GM19463 (cell line): ENCODE data around the gene CDC42.

Experiments used
- ATAC-seq: cut with Tn5 transposase; IDR thresholded peaks from one replicate; pipeline ENCODE4 v1.9.1; 2021; ENCODE audit warnings: mild to moderate bottlenecking, moderate library complexity; ENCODE audit not compliant: unreplicated experiment

The CDC42 gene

DNA sequence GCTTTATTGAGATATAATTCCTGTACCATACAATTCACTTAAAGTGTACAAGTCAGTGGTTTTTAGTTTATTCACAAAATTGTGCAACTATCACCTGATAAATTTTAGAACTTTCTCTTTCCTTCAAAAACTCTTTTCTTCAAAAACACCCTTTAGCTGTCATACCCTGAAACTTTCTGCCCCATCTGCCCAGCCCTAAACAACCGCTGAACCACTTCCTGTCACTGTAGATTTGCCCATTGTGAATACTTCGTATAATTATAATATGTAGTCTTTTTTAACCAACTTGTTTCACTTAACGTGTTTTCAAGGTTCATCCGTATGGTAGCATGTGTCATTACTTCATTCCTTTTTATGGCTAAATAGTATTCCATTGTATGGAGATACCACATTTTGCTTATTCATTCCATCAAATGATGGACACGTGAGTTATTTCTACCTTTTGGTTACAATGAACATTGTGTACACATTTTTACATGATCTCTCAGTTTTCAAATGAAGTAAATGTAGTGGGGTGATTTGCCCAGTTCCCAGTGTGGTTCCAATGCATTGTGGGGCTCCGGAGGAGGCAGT, 52.4 kb downstream of the CDC42 start:
- ATAC-seq: no peak

DNA sequence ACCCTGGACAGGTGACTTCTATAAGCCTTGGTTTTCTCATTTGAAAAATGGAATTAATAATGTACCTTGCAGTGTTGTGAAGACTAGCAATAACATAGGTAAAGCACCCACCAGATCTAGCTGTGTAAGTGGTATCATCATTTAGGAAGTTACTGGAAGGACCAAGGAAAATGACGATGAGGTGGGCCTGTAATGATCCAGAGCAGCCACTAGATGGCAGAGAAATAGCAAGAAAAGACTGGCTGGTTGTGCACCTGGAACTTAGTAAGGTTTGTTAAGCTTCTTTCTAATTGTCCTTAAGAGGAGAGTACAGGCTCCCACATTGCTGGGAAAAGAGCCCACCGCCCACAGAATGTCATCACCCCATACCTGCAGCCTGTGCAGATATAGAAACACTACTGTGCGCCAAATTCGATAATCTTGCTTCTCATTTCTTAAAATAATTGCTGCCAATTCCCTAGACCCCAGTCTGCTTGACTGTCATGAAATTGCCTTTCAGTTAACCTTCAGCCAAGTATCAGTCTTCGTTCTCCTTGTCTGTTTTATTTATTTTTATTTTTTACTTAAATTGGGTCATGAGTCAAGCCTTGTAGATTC, 53.2 kb downstream of the CDC42 start:
- ATAC-seq: no peak

DNA sequence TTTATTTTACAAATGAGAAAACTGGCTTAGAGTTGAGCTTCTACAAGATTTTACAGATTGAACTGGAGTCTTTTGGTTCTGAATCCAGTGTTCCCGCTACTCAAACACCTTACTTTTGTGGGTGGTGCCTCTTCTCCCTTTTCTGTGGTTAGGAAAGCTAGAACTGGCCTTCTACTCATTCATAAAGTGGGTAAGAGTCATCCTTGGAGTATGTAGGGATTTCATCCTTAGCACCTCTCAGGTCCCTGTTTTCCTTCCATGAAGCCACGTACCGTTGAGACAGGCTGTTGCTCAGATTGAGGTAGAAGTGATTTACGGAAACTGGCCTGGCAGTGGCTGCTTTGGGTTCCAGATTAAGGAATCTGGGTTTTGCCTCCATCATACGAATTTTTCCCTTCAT, 54.6 kb downstream of the CDC42 start:
- no peak for ATAC-seq

DNA sequence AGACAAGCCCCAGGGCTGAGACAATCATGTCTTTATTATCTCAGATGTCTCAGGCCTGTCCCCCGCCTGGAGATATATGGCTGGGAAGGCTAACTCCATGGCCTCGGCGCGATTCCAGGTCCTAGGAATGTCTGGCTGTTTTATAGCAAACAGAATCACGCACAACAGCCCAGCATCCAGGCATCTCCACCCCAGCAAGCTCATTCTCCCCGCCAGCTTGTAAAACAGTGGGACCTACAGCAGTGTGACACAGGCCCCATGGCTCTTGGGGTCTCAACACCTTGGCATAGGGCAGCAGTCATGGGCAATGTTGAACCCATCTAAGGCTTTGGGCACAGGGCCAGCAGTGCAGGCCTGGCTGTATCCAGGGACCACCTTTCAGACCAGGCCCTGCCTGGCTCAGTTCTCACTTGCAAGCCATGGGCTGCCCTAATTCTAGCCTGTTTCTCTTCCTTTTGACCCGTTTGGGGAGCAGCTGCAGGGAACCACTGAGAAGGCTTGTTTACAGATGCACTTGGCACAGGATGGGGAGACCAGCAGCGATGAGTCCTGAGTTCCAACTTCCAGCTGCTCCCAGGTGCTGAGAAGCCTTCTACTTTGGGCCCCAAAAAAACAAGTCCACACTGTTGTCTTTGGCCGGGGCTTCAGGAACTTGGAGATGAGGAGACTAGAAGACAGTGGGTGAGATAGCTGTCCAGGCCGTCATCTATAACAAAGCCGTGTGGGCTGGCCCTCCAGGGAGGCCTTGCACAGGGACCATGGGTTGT, 56.0 kb downstream of the CDC42 start:
- ATAC-seq: no peak

DNA sequence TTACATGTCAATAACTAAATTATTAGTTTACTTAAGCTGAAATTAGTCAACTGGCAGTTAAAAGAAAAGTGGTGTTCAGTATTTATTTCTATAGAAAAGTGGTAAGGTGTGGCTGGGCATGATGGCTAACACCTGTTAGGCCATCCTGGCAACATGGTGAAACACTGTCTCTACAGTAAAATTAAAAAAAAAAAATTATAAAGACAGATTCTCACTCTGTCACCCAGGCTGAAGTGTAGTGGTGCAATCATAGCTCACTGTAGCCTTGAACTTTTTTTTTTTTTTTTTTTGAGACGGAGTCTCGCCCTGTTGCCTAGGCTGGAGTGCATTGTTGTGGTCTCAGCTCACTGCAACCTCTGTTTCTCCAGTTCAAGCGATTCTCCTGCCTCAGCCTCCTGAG, 57.5 kb downstream of the CDC42 start:
- no peak for ATAC-seq

DNA sequence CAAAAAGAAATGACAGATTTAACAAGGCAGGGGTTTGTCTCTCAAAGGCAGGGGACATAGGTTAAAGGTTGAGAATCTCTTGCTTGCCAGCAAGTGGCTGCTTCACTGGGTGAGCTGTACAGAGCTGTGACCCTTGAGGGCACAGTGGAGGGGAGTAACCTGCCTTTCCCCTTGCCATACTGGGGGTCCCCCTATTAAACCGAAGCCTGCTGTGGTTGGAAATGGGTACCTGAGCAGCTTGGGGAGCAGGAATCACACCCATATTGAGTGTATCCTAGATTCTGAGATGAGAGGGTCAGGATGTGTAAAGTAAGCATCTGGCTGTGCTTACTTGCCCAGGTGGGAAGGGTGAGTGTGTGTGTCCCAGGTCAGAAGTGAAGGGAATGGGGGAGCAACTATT, 58.6 kb downstream of the CDC42 start:
- no peak for ATAC-seq

DNA sequence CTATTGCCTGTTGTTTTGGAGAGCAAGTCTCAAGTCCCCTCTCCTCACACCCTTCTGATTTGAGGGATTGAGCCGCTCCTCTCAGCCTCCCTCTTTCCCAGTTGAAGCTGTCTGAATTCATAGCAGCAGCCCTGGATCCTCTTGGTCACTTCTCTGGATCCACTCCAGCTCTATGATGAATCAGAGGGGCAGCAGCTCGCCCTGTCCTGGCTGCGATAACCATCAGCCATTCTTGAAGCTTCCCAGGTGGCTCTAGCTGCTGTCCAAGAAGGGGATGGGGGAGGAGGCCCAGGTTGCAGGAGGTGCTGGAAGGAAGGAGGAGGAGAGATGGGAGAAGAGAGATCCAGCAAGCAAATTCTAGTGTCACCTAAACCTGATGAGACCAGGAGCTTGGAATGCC, 59.1 kb downstream of the CDC42 start:
- ATAC-seq: no peak

DNA sequence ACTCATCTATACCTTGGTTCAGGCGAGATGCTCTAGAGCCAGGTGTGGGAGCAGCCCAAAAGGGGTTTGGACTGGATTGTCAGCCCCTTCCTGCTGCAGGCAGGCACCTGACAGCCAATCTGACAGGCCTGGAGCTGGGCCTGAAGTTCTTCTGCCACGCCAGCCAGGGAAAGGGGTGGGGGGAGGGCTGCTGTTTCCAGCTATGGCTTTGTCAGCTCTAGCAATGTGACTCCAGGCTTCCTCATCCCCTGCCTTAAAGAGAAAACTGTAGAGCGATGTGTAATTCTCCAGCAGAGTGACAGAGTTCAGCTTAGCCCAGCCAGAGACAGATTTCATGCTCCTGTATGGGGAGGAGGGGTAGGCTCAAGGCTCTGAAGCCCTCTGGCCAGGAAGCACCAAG, 60.0 kb downstream of the CDC42 start:
- no peak for ATAC-seq

DNA sequence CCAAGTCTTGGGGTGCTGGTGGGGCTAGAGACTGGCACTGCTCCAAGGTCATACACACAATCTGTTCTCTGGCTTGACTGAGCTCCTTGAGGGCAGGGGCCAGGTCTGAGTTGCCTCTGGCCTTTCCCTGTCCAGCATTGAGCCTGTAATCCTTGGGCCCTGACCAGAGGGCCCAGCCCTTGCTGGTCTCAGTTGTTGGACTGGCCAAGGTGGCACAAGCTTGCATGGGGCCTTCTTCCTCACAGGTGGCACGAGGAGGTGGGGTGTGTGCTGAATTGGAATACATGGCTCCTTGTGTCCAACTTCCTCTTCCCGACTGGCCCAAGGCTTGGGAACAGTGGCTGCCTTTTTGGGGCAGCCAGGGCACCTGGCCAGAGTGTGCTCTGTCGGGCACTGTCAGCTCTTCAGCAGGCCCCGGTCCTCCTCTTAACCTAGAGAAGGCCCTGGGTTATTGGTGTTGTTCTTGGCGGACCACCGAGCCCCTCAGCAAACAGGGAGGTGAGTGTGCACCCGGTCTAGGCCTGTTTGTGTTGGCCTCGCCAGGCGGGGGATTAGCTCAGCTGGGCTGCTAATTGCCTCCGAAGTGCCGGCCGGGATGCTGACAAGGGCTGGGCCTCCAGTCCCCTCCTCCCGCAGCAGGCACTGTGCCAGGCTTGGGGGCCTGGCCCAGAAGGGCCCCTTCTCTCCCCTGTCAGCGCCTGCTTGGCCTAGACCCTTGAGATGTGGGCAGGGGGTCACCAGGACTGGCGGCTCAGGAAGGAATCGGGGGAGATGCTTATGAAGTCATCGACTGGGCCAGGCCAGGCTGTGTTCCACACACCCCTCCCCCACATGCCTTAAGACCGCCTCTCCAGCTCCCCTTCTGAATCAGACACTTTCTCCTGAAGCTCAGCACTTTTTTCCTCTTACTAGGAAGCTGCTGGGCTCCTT, 61.8 kb downstream of the CDC42 start:
- ATAC-seq: no peak

DNA sequence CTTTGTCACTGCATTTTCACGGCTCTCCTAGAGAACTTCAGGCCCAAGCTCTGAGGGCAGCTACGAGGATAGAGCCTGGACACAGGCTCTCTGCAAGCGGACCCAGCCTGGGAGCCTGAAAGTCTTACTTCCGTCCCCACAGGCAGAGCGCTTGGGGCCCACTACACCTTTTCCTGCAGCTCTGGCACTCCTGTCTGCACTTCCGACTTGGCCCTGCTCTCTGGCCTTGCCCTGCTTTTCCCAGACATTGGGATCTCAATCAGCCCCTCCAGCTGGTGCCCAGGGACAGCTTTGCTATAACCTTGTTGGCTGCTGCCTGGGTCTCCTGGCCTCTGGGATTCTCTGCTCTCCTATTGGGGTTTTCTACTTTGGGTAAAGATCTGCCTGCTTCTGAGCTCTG, 62.8 kb downstream of the CDC42 start:
- no peak for ATAC-seq

DNA sequence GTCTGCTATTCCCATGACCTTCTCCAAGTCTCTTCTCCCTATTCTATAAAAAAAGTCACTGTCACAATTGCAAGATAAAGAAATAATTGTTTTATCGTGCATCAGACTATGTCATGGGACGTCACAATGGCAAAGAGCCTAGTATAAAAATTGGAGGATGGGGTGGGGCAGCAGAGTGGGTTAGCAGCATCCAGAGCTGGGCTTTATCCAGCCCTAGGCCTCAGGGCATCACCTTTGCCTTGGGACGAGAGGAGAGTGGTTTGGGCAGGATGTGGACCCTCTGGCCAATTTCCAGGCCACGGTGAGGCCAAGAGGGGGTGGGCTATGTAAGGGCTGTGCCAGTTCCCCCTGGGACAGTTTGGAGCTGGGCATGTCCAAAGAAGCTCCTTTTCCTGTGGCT, 64.7 kb downstream of the CDC42 start:
- no peak for ATAC-seq

DNA sequence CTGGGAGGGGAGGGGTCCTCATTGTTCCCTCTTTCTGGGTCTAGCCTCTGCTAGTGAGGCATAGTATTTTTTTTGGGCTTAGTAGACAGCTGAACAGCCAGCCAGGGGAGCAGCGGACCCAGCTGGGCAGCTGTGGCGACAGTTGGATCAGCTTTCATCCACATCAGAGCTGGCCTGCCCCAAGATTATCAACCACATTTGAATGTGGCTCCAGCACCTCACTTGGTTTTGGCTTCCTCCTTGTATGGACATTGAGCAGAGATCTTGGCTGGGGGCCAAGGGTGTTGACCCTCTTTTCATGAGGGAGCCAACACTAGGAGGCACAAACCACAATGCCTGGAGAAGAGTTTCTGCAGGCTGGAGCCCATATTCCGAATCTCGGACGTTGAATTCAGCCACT, 65.3 kb downstream of the CDC42 start:
- ATAC-seq: no peak

DNA sequence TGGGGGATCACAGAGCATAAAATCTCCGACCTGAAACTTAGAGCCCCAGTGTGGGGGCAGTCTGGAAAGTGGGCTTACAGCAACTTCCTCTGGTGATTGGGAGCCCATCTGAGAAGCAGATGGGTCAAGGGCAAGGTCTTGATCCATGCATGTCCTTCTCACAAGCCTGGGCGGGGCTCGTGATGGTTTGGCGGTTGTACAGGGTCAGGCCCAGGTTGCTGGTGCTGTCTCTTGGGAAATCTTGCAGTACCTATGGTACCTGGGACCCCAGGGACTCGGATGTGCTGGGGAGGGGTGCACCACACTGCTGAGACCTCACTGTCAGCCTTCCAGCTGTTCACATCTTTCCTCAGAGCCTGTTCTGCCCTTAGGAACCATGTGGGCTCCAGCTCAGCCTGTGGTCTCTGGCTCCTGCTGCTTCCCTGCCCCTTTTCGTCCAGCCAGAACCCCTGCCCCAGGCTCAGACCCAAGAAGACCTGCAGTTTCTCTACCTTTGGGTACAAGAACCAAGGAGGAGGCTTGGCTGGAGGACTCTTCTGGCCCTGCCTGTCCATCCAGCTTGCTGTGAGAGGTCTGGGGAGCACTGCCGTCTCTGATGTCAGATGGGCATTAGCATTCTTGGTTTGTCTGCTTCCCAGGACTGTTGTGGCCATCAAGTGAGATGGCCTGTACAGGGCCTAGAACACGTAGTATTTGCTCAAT, 65.9 kb downstream of the CDC42 start:
- no peak for ATAC-seq

DNA sequence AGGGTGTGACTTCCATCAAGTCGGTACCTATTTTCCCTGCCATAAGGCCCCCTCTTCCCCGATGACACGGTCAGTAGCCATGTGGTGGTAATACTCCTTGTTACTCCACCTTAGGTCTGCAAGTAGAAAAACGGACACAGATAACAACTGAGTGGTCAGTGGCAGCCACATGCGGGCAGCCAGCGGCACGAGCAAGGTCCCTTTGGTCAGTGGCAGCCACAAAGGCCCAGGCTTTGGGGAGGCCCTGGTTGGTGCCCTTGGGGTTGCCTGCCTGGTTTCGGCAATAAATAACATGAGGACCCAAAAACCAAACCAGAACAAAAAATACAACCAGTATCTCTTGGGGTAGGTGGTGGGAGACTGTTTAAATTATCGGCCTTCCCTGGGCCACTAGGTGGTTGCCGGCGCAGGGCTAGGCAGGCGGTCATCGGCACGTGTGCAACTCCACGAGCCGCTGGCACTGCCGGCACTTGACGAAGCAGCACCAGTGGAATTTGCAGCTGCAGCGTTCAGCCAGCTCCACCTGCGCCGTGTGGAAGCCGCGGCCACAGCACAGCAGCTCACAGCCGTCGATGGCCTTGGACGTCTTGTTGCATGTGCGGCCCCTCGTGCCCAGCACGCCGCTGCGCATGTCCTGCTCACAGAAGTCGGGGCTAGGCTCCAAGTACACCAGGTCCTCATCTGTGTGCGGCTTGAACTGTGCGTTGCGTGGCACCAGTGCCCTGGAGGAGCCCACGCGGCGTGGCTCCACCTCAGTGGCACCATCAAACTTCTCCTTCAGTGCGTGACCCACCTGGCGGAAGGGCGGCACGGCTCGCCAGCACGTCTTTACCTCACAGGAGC, 67.3 kb downstream of the CDC42 start:
- no peak for ATAC-seq

DNA sequence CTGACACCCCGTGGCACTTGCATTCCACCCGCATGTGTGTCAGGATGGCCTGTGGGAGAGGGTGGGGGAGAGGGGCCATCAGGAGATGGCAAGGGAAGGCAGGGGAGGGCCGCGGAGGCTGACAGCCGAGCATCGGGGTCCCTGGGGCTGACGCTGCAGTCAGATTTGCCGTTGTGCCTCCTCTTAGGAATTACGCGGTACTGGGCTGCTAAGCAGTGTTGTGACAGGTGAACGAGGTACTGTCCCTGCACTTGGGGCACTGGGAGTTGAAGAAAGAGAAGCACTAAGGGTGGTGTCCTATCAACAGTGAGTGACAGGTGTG, 67.9 kb downstream of the CDC42 start:
- no peak for ATAC-seq

DNA sequence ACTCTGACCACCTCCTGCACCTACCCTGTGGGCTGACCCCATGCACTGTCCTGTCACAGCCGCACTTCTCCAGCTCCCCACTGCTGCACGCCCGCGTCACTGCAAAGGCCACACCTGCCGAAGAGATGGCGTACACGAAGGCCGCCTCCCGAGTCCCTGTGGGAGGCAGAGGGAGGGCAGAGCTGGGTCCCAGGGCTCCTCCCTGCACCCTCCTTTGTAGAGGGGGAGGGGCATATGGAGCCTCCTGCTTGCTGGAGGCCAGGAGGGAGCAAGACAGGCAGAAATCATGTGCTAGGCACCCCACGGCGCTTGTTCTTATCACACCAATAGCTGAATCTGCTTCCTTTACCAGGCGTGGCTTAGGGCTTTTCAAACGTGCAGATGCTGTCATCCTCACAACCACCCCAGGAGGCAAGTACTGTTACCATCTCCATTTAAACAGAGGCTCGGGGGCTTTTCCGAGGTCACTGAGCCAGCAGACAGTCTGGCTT, 69.0 kb downstream of the CDC42 start:
- ATAC-seq: no peak

DNA sequence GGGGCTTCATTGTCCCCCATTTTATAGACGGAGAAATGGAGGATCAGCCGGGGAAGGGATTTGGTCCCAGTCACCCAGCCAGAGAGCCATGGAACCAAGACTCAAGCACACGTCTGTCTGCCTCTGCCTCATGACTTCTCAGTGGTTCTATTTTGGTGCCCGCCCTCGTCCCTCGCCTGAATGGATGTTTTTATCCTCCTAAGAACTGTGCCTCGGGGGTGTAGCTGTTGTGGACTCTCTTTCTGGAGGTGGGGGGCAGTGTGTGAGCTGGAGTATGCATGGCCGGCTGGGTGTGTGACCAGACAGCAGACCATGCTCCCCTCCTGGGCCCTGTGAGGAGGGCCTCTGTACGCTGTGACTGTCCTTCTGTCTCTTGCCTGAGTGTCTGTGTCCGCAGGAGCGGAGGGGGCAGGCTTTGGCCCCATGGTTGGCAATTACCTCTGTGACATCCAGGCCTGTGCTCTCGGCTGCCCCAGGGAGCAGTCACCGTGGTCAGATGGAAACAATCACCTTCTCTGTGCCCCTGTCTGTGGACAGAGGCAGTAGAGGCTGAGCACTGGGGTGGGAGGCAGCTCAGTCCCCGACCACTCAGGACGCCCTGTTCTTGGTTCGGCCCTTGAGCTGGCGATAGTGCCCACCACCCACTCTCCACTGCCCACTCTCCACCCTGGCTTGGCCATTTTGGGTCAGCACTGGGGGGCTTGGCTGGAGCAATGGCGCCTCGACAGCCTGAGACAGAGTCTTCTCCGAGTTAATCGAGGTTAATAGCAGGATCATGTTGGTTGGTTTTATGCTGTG, 70.0 kb downstream of the CDC42 start:
- ATAC-seq: no peak

DNA sequence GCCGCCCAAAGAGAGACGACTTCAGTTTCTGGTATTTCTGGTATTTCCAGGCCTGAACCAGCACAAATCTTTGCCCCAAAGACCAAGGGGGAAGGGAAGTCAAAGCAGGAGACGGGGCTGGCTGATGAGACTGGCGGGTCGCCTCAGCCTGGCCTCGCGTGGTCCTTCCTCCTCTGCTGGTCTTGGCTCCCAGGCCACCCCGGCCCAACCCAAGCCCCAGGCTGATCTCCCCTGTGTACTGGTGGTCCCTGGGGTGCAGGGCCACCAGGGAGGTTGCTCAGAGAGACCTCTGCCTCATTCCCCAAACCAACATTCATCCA, 70.5 kb downstream of the CDC42 start:
- ATAC-seq: no peak

DNA sequence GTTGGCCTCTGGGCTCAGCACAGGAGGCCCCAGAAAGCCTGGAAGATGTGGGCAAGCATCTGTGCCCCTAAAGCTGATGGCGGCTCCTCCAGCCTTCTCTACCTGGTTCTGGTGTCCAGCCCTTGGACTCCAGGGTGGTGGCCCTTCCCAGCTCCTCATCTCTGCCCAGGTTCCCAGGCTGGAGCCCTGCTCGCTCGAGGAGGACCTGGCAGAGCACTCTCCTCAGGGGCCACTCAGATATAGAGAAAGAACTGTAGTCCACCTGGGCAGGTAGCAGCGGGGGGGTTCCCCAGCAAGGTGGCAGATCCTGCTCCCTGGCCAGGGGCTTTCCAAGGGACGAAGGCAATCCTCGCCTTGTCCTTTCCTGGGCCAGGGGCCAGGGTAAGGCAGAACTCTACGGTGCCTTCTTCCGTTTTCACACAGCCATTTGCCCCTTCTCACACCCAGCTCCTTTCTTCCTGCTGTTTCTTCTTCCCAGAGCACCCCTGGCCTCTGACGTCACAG, 71.4 kb downstream of the CDC42 start:
- ATAC-seq: no peak
